ENCODE measurements around the gene MMP15.
A peak's percentile ranks its signal among the peaks of the same experiment; 100 is the strongest.

The MMP15 gene

DNA sequence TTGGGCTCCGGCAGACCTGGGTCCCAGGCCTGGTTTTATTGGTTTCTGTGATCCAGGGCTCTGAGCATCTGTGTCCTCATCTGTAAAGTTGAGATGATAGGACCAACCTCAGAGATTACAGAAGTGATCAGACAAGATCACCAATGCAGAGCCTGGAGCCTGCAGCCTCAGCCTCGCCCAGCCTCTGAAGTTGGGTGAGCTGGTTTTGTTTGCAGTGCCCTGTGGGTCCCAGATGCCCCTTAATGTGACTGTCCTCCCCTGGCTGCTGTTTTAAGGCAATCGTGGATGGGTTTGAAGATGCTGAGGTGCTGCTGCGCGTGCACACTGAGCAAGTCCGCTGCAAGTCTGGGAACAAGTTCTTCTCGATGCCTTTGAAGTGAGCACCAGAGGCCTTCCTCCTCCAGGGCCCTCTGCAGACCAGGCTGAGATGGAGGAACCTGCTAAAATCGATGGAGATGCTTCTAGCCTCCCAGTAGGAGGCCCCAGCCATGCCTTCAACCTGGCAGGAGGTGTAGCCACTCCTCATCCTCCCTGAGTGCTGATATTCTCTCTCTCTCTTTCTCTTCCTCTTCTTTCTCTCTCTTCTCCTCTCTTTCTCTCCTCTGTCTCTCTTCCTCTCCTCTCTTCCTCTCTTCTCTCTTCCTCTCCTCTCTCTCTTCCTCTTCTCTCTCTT is 5.6 kb upstream of the MMP15 start:
- no peak for DNase-seq

DNA sequence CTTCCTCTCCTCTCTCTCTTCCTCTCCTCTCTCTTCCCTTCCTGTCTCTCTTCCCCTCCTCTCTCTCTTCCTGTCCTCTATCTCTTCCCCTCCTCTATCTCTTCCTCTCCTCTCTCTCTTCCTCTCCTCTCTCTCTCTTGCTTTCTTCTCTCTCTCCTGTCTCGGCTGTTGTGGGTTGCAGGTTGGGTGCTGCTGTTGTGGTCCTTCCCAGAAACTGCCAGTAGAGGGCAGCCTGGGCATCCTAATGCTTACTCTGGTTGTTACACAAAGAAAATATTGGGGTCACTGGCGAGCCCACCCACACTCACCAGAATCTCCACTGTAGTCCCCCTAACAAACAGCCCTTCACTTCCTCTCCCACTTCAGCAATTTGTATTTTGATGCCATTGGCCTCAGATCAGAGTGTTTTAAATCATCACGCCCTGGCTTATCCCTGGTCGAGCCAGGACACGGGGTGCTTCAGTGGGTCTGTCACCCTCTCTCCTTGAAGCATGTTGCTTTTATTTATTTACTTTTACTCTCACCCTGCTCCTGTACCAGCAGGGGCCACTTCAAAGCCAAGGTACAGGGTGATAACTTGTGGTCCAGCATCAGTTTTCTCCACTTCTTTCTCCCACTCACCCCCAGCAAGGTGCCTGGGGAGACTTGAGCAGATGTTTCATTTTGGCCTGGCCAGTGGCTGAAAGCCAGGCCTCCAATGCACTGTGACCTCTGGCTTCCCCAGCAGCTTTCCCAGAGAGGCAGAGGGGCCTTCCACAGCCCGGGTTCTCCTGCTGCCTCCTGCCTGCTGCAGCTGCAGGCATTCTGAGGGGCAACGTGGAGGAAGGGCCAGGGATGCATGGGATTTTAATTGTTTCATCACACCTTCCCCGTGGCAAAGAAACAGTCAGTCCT is 4.7 kb upstream of the MMP15 start:
- peak; percentile 31 for DNase-seq

DNA sequence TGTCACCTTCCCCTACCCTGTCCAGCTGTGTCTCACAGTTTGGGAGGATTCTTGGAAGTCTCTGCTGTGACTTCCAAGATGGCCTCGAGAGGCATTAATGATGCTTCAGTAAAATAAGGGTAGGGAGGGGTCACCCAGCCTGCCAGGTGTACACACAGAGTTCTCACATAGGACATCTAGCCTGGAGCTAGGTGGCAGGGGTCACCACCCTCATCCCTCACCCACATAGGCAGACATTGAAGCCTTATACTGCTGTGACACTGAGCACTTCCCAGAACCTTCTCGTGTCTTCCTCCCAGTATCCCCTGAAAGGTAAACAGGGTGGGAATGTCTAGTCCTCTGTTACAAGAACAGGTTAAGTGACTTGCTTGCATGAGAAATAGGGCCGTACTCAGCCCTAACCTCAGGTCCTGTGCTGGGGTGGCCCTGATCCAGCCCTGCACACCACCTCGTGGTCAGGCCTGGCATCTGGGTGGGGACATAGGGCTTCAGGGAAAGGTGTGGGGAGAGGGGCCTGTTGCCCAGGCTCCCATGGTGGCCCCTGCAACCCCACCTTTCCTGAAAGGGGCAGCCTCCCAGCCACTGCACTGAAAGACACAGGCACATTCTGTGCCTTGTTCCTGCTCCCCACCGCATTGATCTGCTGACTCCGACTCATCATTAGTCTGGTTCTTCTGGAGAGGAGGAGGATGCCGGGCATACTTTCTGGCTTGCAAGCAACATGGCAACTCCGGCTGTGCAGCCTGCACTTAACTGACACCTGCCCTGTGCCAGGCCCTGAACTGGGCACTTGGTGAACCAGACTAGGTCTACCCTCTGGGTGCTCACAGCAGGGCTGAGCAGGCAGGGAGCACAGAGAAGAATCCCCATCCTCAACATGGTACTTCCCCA is 3.6 kb upstream of the MMP15 start:
- DNase-seq = no peak

DNA sequence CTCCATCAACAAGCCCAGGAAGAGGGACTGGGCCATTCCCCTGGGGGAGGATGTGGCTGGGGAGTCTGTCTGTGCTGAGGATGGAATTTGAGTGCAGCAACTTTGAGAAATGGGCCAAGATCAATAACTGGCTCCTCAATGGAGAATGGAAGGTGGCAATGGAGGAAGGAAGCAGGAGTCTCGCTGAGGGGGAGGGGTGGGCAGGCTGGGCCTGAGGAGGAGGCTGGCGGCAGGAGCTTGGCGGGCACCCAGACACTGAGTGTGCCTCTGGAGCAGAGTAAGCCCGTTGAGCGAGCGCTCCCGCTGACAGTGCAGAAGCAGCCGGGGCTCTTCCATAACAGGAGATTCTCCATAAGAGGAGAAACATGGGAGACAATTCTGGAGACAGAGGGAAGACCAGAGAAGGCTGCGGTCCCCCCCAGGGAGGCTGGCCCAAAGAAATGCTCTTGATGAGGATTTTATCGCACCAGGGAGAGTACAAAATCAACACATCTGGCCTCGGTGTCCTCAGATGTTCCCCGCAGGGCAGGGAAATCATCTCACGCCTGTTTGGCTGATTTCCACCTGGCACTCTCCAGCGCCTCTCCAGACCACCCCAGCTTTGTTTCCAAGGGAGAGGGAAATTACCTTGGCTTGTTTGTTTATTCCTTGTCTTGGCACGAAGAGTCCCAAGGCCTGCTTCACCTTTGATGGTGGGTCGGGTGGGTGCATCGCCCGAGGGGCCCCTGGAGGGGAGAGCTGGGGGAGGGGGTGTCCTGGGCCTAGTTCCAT is 2.8 kb upstream of the MMP15 start:
- no peak for DNase-seq

DNA sequence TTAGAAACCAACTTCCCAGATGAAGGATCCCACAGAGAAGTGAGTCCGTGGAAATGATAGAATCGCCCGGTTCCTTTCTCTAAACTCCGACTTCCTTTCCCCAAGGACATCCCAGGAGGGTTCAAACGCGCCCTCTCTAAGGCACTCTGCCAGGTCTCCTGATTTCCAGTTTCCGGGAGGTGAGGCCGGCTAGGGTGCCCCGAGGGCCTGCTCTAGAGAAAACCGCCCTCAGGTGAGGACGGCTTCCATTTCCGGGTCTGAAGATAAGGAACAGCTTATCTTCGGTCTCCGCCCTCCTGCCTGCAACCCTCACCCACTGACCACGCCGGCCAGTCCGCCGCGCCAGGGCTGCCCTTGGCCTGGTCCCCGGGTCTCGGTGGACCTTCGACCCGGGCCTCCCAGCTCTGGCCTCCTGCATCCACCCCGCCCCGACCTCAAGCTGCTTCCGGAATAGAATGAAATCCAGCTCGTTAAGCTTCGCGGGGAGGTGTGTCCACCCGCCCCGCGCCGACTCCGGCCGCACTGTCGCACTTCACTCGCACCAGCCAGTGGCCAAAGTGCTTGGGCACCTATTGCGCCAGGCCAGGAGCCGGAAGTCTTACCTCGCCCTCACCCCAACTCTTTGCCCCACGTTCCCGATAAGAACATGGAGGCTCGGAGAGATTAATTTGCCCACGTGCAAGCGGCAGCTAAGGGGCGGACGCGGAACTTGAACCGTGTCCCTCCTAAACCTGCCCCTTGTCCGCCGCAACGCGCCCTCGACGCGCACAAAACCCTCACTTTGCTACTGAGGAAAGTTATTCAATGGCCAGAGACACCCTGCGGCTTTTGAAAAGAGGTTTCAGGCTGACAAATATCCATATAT is 836 bp upstream of the MMP15 start:
- DNase-seq = peak; percentile 9

DNA sequence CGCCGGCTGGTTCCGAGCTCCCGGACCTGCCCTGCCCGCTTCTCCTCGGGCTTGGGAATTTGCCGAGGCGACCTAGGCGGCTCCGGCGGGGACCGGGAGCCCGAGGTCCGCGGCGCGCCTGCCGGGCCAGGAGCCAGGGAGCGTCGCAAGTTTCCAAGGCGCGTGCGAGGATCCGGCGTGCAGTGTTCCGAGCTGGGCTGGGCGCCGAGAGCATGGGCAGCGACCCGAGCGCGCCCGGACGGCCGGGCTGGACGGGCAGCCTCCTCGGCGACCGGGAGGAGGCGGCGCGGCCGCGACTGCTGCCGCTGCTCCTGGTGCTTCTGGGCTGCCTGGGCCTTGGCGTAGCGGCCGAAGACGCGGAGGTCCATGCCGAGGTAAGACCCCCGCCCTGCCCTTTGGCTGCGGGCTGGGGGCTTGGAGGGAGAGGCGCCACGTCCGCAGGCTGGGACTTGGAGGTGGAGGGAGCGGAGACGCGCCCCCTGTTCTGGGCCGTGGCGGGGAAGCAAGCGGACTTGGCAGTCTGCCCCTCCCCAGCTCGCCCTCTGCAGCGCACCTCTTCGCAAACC is 668 bp downstream of the MMP15 start:
- no peak for DNase-seq

DNA sequence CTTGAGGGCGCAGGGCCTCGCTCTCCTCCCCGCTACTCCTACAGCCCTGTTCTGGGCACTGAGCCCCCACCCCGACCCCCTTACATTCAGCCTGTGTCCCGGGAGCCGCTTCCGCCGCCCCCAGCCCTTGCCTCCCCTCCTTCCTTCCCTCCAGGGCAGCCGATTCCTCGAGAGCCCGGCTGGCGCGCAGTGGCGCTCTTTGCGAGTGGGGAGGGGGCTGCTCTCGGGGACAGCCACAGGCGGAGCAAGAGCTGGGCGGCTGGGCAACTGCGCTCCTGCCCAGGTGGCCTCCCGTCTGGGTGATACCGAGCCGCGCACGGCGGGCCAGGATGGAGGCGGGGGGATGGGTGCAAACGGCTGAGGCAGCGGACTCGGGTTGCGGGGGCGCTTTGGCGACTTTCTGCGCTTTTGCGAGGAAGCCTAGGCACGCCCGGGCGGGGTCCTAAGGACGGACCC is 1.2 kb downstream of the MMP15 start:
- DNase-seq = no peak

DNA sequence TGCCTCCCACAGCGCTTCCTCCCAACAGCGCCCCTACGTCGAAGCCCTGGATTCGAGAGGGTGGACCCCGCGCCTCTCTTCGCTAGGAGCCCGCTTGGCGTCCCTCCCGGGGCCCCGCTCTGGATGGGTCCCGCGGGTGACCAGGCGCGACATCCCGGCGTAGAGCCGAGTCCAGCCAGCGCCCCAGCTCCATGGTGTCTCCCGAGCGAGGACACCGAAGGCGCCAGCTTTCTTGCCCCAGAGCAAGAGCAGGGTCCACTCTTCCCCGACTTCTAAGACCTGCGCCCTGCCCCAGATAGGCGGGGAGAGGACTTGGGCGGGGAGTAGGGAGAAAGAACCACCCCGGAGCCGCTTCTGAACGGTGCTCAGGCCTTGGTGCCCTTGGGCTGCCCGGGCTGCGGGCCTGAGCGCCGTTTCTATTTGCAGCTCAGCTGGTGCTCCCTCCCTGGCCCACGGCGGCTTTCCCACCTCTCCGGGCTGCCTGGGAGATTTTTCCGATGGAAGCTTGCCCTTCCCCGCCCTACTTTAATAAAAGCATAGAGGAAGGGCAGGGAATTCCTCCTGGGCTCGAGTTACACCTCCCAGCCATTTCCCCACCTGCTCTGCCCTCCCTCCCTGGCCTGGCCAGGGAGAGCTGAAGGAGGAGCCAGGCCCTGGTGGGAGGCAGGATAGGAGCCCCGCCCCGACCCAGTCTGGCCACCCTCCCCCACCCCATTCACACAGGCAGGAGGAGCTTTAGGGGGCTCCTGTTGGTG is 1.8 kb downstream of the MMP15 start:
- DNase-seq = no peak

DNA sequence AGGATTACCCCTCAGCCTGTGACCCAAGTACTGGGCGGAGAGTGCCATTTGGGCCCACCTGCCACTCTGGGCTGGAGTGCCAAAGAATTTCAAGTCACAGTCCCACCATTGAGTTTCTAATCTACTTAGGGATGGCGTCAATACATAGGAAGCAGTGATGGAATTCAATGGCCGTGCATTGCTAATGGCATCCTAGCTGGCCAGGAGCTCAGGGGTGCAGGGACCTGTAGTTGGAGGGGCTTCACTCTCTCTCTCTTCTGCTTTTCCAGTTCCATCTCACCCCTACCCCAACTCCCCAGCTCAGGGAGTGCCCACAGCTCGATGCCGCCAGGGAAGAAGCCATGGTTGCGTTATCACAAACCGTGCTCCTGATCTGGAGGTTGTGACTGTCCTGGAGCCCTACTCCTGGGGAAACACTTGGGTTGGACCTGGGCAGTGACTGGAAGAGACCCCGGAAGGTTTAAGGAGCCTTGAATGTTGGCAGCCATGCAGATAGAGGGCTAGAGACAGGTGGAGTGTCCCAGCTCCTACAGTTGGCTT is 2.4 kb downstream of the MMP15 start:
- no peak for DNase-seq

DNA sequence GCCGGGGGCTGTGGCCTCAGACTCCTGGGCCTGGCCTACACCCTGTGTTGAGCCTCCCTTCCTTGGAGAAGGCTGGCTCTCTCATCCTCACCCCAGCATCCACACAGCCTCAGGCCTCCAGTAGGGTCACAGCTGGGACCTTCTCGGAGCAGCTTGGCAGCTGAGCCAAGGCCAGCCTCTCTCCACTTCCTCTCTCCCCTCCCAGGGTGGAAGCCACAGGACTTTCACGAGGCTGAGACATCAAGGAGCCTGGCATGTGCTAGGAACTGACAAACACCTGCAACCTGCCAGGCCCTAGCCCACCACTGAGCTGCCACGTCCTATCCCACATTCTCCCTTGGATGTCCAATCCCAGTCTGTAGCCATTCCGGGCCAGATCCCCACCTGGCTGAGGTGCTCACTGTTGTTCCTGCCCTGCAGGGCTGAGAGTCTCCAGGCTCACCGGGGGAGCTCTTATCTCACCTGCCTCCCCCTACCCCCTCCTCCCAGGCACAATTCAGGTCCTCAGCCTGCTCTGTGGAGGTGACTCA is 3.1 kb downstream of the MMP15 start:
- no peak for DNase-seq

DNA sequence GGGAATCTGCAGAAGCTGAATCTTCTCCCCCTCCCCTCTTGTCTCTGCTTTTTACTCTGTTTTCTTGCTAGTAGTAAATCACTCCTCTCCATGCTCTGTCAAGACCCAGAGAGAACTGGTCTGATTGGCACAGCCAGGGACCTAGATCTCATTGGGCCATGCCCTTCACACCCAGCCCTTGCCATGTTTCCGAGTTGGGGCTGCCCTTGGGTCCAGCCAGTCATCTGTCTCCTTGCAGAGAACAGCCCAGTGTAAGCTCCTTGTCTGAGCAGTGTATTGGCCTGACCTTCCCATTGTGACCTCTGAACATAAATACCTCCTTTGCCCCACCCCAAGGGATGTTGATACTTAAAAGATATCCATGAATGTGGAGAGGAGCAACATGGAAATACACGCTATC is 3.9 kb downstream of the MMP15 start:
- DNase-seq = no peak

DNA sequence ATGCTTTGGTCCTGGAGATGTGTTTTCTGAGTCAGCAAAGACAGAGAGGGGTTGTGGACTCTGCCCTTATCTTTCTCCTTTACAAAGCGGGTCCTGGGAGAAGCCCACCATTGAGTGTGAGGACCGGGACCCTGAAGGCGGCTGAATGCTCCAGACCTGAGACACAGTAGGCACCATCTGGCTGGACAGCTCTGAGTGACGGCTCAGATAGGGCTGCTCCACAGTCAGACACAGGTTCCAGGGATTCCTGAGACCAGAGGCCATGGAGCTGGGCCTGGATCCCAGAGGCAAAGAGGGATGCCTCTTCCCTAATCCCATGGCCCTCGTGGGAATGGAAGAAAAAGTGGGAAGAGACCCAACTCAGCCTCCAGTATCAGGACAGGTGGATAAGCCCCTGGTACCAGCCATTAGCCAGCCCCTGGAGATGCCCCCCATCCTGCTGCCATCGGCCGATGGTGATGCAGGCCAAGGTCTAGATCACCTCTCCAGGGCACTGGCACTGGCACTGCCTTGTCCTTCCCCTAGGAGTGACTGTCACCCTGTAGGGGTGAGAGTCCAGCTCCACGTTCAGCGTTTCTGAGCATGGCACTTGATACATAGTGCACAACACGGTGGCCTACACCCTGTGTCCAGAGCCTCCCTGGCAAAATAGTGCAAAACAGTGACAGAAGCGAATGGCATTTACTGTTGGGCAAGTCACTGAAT is 4.7 kb downstream of the MMP15 start:
- no peak for DNase-seq

DNA sequence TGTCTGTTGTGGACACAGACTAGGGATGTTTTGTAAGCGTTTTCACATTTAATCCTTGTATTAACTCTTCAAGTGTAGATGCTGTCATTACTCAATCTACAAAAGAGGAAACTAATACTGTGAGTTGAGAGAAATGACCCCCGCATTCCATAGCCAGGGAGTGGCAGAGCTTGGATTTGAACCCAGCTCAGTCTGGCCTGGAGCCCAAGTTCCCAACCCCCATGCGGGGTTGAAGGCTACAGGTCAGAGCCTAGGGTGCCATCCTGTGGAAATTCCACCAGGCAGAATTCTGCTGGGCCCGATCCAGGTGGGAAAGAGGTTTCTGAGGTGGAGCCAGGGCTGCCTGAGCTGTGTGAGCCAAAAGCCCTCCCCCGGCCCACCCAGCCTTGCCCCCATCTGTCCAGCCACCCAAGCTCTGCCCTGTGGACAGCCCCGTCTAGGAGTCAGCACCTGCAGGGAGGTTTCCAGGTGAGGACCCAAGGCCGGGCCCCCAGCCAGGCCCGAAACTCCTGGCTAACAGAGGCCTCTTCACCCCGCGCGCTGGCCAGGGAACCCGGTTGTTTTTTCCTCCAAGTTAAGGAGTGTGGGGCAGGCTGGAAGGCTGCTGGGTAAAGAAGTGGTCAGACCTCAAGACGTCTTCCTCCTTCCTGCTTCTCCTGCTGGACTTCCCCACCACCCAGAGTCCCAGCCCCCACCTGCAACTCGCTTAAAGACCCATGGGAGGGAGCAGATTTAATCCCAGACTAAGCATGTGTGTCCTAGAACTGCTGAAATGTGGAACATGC is 5.7 kb downstream of the MMP15 start:
- DNase-seq = no peak

DNA sequence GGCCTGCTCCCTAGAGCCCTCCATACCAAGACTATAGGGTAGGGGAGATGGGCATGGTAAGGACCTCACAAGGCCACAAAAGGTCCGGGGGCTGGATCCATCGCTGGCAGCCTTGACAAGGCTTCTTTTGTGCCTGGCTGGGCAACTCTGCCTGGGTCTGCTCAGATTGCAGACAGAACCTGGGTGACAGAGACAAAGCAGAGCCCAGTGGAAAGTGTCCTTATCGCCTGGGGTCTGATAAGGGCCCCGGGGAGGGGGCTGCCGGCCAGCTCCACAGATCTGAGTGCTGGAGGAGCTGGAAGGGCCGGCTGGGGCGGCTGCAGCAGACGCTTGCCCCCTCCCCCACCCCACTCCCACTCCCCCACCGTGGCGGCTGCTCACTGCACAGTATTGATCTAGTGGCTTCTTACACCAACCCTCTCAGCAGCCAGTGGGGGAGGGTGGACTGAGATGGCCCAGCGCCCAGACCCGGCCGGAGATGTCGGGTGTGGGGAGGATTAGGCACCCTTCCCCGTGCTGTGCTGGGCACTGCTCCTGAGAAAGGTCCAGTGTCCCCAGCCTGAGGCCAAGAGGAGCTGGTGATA is 7.2 kb downstream of the MMP15 start:
- DNase-seq = no peak

DNA sequence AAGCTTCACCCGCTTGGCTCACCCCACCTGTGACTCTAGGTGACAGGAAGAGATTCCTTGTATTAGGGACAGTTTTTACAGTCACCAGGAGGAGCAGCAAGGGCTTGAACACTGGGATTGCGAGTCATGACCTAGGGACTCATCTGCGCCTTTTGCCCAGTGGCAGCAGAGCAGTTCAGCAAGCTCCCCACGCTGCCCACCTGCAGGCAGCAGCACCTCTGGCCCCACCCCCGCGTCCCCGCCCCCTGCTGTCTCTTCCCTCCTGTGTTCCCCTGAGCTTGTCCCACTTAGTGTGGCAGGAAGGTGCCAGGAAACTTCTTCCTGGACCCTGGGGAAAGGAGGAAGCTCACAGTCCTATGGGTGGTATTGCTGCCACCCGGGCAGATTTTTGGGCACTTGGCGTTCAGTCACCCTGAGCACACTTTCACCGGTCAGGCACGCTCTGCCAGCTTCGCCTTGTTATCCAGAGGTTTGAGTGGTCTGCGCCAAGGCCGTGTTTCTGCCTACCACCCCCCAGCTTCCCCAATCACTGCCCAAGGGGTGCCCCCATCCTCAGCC is 8.7 kb downstream of the MMP15 start:
- DNase-seq = no peak

DNA sequence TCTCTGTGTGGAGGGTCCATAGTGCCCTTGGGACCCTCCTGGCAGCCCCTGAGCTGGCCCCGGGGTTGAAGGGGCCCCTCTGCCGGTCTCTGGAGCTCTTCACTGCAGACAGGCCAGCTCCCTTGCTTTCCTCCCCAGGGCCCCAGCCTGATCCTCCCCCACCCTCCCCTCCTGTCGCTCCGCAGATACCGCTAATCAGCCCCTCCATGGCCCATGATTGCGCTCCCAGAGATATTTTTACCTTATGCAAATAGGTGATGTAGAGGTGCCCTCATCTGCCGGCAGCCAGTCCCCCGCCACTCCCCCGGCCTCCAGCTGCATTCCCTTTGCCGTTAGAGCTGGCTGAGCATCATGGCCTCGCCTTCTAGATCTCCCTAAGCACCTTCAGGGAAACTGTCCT is 9.2 kb downstream of the MMP15 start:
- DNase-seq = no peak

DNA sequence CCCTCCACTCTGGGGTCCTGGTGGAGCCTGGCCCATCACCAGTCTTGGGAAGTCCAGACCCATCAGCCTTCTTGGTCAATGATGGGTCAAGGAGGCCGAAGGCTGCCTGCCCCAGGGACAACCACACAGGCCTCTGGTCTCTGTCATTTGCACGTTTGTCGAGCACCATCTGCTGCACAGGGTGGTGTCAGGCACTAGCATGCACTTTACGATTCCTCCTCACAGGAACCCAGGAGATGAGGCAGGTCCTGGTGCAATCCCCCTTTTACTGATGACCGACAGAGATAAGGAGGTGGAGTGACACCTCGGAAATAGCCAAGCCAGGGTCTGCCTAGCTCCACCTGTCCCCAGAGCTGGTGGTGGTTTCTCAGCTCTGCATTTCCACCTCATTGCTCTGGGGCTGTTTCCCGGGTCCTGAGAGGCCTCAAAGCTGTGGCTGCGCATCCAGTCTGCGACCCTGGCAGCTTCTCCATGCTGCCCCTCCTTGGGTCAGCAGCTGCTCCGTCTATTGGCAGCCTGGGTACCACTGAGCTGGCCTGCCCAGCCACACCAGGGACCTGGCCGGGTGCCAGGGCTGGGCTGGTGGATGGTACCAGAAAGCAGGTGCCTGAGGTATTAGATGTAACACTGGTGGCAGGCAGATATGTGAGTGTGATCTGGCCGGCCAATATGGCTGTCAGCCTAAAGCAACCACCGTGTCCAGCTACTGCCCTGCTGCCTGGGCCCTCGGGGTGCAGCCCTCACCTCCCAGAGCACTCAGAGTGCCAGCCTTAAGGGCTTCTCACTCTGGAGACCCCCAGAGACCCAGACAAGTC is 10.0 kb downstream of the MMP15 start:
- DNase-seq = no peak
